HCEC 1CT (cell line): ENCODE results near the gene TAS1R3.
"Not testable (repeated sequence)": the region's sequence is repeated elsewhere in the genome, so short reads cannot be mapped to it uniquely, and the experiment has no call there.

Experiments
- DNase-seq: peaks from one replicate; pipeline ENCODE4 v3.0.0-alpha.2; 2017

The TAS1R3 gene

DNA sequence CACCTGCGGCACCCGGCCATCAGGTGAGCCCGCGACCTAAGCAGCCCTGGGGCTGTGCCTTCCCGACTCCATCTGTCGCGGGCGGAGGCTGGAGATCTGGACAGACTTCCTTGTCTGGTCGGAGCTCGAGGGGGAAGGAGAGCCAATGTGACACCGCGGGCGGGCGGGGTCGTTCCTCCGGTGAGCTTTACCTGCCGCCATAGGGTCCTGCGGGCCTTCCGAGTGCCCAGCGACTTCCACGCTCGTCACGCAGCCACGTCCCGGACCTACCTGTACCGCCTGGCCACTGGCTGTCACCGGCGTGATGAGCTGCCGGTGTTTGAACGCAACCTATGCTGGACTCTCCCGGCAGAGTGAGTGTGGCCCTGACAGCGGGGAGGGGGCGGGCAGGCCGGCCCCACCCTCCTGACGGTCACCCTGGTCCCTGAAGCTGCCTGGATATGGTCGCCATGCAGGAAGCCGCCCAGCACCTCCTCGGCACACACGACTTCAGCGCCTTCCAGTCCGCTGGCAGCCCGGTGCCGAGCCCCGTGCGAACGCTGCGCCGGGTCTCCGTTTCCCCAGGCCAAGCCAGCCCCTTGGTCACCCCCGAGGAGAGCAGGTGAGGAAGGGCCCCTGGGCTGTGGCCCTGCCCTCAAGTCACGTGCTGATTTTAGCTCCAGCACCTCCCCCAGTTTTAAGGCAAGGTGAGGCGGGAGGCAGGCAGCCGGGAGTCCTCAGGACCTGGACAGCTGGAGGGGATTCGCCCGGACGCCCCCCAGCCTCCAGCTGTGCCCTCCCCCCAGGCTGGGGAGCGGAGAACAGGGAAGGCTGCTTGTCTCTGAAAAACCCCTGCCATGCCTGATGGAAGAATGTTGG lies 21.6 kb upstream of the TAS1R3 start:
- DNase-seq = no peak

DNA sequence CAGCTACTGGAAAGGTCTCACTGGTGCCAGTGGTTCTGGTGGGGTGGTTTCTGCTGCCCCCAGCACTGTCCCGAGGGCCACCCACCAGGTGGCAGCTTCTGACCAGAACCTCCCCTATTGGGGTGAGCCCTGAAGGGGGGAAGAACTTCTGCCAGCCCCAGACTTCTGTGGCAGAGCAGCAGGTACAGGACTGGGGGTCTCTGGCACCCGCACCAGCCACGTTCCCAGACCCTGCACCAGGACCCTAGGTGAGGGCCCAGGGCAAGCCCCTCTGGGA lies 21.0 kb upstream of the TAS1R3 start:
- DNase-seq = no peak

GRCh38 chr1:1310476-1311053 lies 20.5 kb upstream of the TAS1R3 start:
- DNase-seq = no peak

DNA sequence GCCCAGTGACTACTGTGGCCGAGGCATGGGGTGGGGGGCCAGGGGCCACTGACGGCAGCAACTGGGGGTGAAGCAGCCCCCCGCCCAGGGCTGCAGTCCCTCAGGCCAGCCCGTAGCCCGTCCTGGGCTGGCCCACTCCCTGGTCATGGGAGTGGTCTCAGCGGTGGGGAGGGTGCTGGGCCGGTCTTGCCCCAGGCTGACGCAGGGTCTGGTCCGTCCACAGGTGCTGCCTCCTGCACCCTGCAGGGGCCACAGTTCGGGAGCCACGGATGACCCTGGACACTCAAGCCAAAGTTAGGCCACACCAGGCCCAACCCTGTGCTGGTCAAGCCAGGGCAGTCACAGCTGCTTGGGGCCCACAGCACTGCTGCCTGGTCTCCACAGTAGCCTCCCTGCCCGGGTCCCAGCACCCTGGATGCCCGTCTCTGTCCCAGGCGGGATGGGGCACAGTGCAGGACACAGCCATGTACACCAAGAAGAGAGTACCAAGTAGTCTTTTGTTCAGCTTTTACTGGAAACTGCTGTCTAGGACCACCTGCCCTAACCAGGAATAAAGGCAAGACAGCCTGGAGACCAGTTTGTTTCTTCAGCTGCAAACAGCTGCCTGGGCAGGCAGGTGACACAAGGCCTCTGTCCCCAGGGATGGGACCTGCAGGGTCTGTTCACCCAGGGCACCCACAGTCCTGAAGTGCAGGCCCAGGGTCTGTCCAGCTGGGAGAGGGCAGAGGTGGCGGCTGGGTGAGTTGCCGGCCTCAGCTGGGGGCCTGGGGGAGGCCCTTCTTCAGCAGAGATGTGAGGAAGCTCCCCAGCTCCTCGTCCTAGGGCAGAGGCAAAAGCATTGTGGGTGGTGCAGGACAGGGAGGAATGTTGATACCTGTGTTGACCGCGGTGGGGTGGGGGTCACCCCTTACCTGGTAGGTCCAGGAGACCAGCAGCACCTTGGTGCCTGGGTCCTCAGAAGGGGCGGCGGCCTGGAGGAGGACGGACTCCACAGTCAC lies 19.7 kb upstream of the TAS1R3 start:
- DNase-seq = no peak

GRCh38 chr1:1312450-1313314 lies 18.4 kb upstream of the TAS1R3 start:
- DNase-seq = no peak

DNA sequence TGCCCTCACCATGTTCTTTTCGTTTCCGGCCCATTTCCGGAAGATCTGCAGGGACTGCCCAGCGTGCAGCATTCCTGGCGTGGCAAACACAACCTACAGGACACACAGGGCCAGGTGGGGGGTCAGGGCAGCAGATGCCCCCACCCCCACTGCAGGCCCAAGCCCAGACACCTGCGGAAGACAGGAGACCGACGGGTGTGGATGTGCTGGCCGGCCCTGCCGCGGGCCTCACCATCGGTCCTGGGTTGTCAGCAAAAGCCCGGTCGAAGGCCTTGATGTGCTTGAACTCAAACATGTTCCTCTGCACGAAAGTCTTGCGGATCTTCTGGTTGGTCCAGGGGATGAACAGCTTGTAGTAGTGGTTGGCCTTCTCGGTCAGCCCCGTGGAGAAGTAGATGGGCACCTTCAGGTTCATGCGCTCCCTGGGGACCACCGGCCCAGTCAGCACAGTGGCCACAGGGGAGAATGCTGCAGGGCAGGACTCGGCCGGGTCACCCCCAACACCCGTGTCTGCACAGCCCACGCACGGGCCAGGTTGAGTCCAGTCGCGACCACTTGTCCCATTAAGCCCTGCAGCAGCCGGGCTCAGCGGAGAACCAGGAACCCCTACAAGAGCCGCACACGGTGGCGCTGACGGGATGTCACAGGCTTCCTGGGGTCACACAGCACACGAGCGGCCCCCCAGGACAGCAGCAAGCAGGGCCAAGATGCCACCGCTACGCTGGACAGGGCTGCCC lies 17.4 kb upstream of the TAS1R3 start:
- DNase-seq = no peak

GRCh38 chr1:1314237-1314586 lies 16.9 kb upstream of the TAS1R3 start:
- no peak for DNase-seq

- DNase-seq = no peak
Measured at GRCh38 chr1:1314678-1315335, 16.3 kb upstream of the TAS1R3 start.

GRCh38 chr1:1315435-1315954 lies 15.6 kb upstream of the TAS1R3 start:
- no peak for DNase-seq

DNA sequence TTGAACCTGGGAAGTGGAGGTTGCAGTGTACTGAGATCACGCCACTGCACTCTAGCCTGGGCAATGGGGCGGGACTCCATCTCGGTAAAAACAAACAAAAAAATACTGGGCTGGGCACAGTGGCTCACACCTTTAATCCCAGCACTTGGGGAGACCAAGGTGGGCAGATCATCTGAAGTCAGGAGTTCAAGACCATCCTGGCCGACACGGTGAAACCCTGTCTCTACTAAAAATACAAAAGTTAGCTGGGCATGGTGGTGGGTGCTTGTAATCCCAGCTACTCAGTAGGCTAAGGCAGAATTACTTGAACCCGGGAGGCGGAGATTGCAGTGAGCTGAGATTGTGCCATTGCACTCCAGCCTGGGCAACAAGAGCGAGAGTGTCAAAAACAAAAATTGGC lies 14.9 kb upstream of the TAS1R3 start:
- not testable (repeated sequence) for DNase-seq

DNA sequence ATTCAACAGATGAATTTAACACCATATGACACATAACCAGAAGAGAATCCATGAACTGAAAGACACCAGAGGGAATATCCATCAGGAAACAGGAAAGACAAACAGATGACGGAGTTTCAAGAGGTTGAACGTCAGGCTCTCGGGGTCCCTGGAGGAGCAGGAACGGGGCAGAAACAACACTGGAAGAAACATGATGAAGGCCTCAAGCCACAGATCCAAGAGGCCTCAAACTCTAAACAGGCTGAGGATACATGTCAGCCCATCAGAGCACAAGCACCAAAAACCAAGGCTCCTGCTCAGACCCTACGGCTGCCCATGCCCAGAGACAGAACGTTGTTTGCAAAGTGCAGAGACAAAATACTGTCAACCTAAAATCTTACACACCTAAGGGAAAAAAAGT lies 13.7 kb upstream of the TAS1R3 start:
- DNase-seq = no peak

- DNase-seq = peak; percentile 91
Measured at GRCh38 chr1:1318131-1318652, 12.9 kb upstream of the TAS1R3 start.

DNA sequence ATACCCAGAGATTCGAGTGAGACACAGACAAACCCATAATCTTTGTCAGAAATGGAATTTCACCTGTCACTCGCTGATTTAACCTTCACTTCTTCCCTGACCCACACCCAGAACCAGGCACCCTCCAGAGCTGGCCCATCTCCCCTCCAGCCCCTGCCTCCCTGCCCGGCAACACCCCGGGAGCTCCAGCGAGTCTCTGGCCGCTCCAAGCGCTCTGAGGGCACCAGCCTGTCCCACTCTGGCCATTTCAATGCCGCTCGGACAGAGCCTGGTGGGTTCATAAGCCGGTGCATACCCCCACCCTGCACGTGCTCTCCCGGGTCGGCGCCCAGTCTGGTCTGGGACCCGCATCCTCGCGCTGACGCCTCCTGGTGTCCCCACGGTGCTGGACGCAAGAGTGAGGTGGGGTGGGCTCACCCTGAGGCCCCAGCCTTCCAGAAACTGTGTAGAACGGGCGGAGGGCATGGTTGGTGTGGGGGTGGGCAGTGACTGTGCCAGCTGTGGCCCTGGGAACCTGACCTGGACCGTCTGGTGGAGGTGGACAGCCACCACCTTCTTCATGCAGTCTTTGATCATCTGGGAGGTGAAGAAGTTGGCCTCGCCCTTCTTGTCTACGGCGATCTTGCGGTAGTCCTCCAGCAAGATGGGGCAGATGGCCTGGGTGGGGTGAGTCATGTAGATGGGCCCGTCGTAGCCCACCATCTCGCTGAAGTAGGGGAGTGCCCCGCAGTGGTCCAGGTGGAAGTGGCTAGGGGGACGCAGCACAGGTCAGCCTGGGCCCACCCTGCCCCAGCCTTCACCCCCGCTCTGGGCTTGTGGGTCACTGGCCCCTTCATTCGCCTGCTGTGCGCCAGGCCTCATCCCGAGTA lies 12.1 kb upstream of the TAS1R3 start:
- no peak for DNase-seq

DNA sequence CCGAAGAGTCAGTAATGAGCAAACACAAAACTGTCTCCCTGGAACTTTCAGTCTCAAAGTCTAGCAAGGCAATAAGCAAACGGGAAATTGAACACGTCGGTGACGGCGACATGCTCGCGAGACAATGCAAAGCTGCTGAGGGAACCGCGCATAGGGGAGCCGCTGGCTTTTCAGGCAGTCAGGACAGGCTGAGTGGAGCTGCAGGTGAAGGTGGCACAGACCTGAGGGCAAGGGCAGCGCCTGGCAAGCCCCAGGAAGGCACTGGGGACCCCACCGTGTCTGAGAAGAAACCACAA lies 11.5 kb upstream of the TAS1R3 start:
- DNase-seq = no peak

DNA sequence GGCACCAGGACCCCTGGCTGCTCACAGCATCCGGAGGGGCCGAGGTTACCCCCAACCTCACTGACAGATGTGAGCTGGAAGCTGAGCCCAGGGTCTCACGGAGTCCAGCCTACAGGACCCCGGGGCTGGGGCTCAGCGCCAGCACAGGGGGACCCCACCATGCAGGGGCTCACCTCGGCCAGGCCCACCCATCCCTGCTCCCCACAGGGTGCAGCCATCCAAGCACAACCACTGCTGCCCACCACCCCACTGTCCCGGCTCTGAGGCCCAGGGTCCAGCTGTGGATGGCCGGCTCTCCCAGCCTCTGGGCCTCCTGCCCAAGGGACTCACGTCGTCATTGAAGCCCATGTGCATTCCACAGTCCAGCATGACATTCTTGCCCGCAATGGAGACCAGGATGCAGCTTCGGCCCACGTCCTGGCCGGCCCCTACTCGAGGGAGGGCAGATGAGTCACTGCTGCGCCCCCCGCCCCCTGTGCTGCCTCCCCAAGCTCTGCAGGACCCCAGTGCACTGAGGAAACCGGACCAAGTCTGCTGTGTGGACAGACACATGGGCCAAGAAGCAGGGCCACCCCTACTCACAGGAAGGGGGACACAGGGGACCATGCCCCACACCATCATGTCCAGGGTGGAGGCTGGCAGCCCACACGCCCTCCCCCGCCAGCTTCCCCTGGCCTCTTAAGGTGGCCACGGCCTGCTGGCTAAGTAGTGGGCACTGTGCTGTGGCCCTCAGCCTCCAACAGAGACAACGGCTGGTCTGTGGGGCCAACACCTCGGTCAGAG lies 10.2 kb upstream of the TAS1R3 start:
- no peak for DNase-seq

GRCh38 chr1:1321477-1321876 lies 9.6 kb upstream of the TAS1R3 start:
- DNase-seq = no peak

DNA sequence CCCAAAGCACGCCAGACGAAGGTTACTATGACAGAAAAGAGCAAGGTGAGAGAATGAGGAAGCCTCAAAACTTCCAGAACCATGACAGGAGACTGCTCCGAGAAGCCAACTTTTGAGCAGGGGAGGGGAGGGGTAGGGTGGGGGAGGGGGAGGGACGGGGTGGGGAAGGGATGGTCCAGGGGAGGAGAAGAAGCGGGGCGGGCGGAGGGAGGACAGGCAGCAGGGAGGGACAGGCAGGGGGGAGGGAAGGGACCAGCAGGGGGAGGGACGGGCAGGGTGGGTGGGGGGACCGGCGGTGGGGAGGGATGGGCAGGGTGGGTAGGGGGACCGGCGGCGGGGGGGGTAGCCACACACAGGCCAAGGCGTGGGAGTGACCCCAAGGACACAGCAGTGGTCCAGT lies 8.7 kb upstream of the TAS1R3 start:
- DNase-seq = no peak

GRCh38 chr1:1322952-1323351 lies 8.1 kb upstream of the TAS1R3 start:
- no peak for DNase-seq

- DNase-seq = peak; percentile 36
Measured at GRCh38 chr1:1324084-1324523, 7.0 kb upstream of the TAS1R3 start.
